ENCODE results near the gene ZNF446. TPM values are rescaled to one million over a fixed set of nuclear protein-coding genes. Genes with fewer than 3 reads are reported as not detected.

The ZNF446 gene
- 8.6 and 9.7 TPM in 2 replicates for total RNA-seq (2022)
- percentile 47 among the genes with signal in this experiment for Bru-seq, nascent RNA
- percentile 55 among the genes with signal in this experiment for BruChase-seq, experiment 1, labeled RNA remaining after a 2-hour chase
- percentile 58 among the genes with signal in this experiment for BruChase-seq, experiment 2, labeled RNA remaining after a 6-hour chase
- long read RNA-seq, partial matches to known transcripts, result 3 of 16 reads
- long read RNA-seq, other reads (novel, unspliced or antisense), result 8 of 16 reads

DNA sequence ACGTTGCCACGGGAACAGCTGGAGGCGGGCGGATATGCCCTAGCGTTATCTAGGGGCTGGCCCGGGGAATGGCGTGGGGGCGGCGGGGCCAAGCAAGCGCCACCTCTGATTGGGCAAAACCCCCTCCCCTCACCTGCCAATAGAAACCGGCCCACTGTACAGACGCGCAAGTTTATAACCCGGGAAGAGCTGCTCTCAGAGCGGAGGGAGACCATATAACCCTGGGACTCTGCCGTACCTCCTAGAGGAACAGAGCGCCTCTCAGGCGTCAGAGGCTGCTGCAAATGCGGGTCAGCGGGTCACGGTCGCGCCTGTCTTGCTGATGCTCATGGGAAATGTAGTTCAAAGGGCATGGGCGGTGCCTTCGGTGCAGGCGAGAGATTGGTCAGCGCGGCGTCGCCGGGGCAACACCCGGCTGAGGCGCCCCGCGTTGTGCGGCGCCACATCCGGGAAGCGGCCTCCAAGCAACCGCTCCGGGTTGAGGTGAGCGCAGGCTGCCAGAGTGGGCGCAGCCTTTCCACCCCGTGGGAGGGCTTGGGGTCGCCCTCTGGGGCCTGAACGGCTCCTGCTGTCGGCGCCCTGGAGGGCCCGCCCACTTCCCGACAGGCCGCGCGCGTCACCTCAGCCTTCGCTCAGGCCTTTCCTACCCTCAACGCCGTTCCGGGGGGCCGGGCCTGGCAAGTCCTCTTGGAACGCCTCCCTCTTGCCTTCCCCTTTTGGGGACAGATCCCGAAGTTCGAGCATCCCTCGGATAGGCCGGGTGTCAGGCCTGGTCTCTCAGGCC is at the start of gene ZNF446:
ZNF446 (plus strand) TSS at position 639 of the 784 bp plus-strand sequence. CDS start 867 bp downstream, outside the sequence.
- Histone ChIP-seq H3K36me3 (ENCODE audit: control insufficient read depth, insufficient read depth, low read length) (peaks cover 1% of the 10 kb centered on the region; the same call in 1 of the 2 replicates), H3K9me3 (no peaks in the 10 kb centered on the region), H3K4me1 (peaks cover 5% of the 10 kb centered on the region; the same call in 1 of the 2 replicates), H3K4me3 (ENCODE audit: low read depth, low read length) (peak within 1 kb of the TSS; percentile 71), H3K27me3 (replicated peaks; ENCODE audit: control insufficient read depth, insufficient read depth, low read length) (no peaks in the 10 kb centered on the region)
- POLR2A ChIA-PET, result interaction anchor here (1.0 to 1.5 kb wide), 4 partner anchors 10 to 113 kb away, joined by 3 to 6 read pairs (median 4); partner anchors contain the start of genes TRIM28, ZNF497 and ZNF584
- CTCF ChIA-PET, result no interaction called here
- intact Hi-C loops (cut with micrococcal nuclease; ENCODE audit: unreplicated experiment), result loop anchor here (1.0 to 2.0 kb wide), 3 partner anchors 9 to 75 kb away; partner anchors contain the start of gene ZNF324
- H3K27ac Mint-ChIP-seq (ENCODE audit: unreplicated experiment), result peak within 1 kb of the TSS; percentile 85
- no peaks in the 10 kb centered on the region for H3K27me3 Mint-ChIP-seq (ENCODE audit: insufficient read depth, unreplicated experiment)
- no peaks in the 10 kb centered on the region for H3K4me1 Mint-ChIP-seq (ENCODE audit: low read depth, unreplicated experiment)
- H3K9me3 Mint-ChIP-seq (ENCODE audit: unreplicated experiment), result no peaks in the 10 kb centered on the region
- H3K4me3 Mint-ChIP-seq (ENCODE audit: unreplicated experiment), result peak within 1 kb of the TSS; percentile 79
- peak; percentile 95 to 97 for DNase-seq
- no TSS peak for BruUV-seq (replicated peaks)
- peaks cover 42% of the 10 kb centered on the region for H3K36me3 Mint-ChIP-seq (ENCODE audit: insufficient read depth, unreplicated experiment)
- TF ChIP-seq CTCF (IDR thresholded peaks at IDR 0.05; ENCODE audit: insufficient read depth in 1 of 2, low read depth in 1 of 2, low read length in 1 of 2, severe bottlenecking in 1 of 2, unreplicated experiment in 1 of 2), result no peak

DNA sequence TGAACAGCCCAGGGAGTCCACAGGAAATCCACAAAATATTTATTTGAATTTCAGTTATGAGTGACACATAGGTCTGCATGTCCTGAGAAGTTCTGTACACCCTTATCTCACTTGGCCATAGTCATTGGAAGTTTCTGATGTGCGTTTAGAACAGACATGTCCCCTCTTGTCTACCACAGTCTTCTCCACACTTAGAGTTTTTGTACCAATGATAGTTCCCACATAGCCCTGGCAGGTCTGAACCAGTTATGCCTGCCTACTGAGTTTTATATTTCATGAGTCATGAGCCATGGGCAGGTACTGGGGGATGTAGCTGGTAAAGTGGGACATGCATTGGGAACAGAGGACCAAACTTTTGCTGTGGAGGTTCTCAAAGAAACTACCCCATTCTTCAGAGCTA is 47.5 kb upstream of the ZNF446 start:
- Histone ChIP-seq H3K9me3 (peaks cover 18% of the 10 kb centered on the region), H3K4me1 (no peaks in the 10 kb centered on the region), H3K4me3 (ENCODE audit: low read depth, low read length) (no peak overlapping the region), H3K36me3 (ENCODE audit: control insufficient read depth, insufficient read depth, low read length) (no peaks in the 10 kb centered on the region), H3K27me3 (replicated peaks; ENCODE audit: control insufficient read depth, insufficient read depth, low read length) (no peaks in the 10 kb centered on the region; the same call in 1 of the 2 replicates)
- Mint-ChIP-seq H3K4me1 (ENCODE audit: low read depth, unreplicated experiment) (no peaks in the 10 kb centered on the region), H3K4me3 (ENCODE audit: unreplicated experiment) (no peak overlapping the region), H3K36me3 (ENCODE audit: insufficient read depth, unreplicated experiment) (no peaks in the 10 kb centered on the region), H3K27ac (ENCODE audit: unreplicated experiment) (no peak overlapping the region), H3K9me3 (ENCODE audit: unreplicated experiment) (peaks cover 18% of the 10 kb centered on the region), H3K27me3 (ENCODE audit: insufficient read depth, unreplicated experiment) (peaks cover 3% of the 10 kb centered on the region)
- ChIA-PET CTCF (no interaction called here), POLR2A (no interaction called here)
- TF ChIP-seq CTCF (IDR thresholded peaks at IDR 0.05; ENCODE audit: insufficient read depth in 1 of 2, low read depth in 1 of 2, low read length in 1 of 2, severe bottlenecking in 1 of 2, unreplicated experiment in 1 of 2), result no peak
- BruUV-seq (replicated peaks), result no TSS peak
- no peak for DNase-seq
- intact Hi-C loops (cut with micrococcal nuclease; ENCODE audit: unreplicated experiment), result no loop called here

DNA sequence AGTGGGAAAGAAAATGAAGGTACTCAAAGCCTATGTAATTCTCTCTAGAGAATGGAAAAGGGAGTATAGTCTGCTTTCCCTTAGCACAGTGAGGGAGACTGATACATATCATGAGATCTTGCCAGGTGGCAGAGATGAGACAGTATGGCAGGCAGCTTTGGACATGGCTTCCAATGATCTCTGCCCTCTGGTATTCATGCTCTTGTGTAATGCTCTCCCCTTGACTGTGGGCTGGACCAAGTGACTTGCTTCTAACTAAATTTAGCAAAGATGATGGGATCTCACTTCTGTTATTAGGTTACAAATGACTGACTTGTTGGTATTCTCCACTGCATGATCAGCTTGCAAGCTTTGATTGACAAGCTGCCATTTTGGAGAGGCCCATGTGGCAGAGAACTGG is 46.4 kb upstream of the ZNF446 start:
- intact Hi-C loops (cut with micrococcal nuclease; ENCODE audit: unreplicated experiment), result no loop called here
- Histone ChIP-seq H3K4me1 (no peaks in the 10 kb centered on the region), H3K9me3 (peaks cover 25% of the 10 kb centered on the region), H3K36me3 (ENCODE audit: control insufficient read depth, insufficient read depth, low read length) (no peaks in the 10 kb centered on the region), H3K27me3 (replicated peaks; ENCODE audit: control insufficient read depth, insufficient read depth, low read length) (no peaks in the 10 kb centered on the region; the same call in 1 of the 2 replicates), H3K4me3 (ENCODE audit: low read depth, low read length) (no peak overlapping the region)
- Mint-ChIP-seq H3K4me3 (ENCODE audit: unreplicated experiment) (no peak overlapping the region), H3K4me1 (ENCODE audit: low read depth, unreplicated experiment) (no peaks in the 10 kb centered on the region), H3K9me3 (ENCODE audit: unreplicated experiment) (peaks cover 18% of the 10 kb centered on the region), H3K27me3 (ENCODE audit: insufficient read depth, unreplicated experiment) (peaks cover 3% of the 10 kb centered on the region), H3K36me3 (ENCODE audit: insufficient read depth, unreplicated experiment) (no peaks in the 10 kb centered on the region), H3K27ac (ENCODE audit: unreplicated experiment) (no peak overlapping the region)
- no peak for TF ChIP-seq CTCF (IDR thresholded peaks at IDR 0.05; ENCODE audit: insufficient read depth in 1 of 2, low read depth in 1 of 2, low read length in 1 of 2, severe bottlenecking in 1 of 2, unreplicated experiment in 1 of 2)
- POLR2A ChIA-PET, result no interaction called here
- CTCF ChIA-PET, result no interaction called here
- no TSS peak for BruUV-seq (replicated peaks)
- no peak for DNase-seq

All from Caco-2 (cell line).